ENCODE measurements around the gene PSMB1. TPM values are rescaled to one million over a fixed set of nuclear protein-coding genes. Genes with fewer than 3 reads are reported as not detected.

PSMB1 gene
- total and polyA plus RNA-seq, 2 donors (not counting 1 experiment from before 2014, with no cell fraction given) = 94.3 to 134 TPM

- intact Hi-C loops (cut with micrococcal nuclease) = no loop called here
- peaks cover 27% of the 10 kb centered on the region for H3K27me3 Mint-ChIP-seq
- TF ChIP-seq CTCF (IDR thresholded peaks at IDR 0.05) = no peak
- no peak for TF ChIP-seq EZH2 (IDR thresholded peaks at IDR 0.05; ENCODE audit: borderline replicate concordance, insufficient read depth, low read depth, low read length, poor library complexity, severe bottlenecking)
- DNase-seq = no peak
- Histone ChIP-seq H4K20me1 (ENCODE audit: control insufficient read depth, insufficient read depth, low read length, poor library complexity, severe bottlenecking) (no peaks in the 10 kb centered on the region), H3K9ac (ENCODE audit: low read length) (no peak overlapping the region), H3K27me3 (replicated peaks in 1 of 4; ENCODE audit: control extremely low read depth in 1 of 4, control insufficient read depth in 3 of 4, insufficient read depth in 4 of 4, low read length in 3 of 4) (peaks cover 0 to 6% (median 0%) of the 10 kb centered on the region in 4 experiments), H3K4me3 (ENCODE audit: control extremely low read depth in 1 of 5, extremely low read depth in 1 of 5, insufficient read depth in 1 of 5, low read depth in 2 of 5, low read length in 4 of 5) (no peak overlapping the region), H2AFZ (ENCODE audit: insufficient read depth, low read depth, low read length, poor library complexity, severe bottlenecking) (no peak overlapping the region), H3K27ac (ENCODE audit: low read length in 2 of 2) (no peak overlapping the region), H3K36me3 (replicated peaks in 1 of 2; ENCODE audit: control extremely low read depth in 1 of 2, control insufficient read depth in 1 of 2, extremely low read depth in 1 of 2, insufficient read depth in 2 of 2, low read length in 1 of 2) (no peaks in the 10 kb centered on the region), H3K4me2 (replicated peaks; ENCODE audit: low read depth, low read length, poor library complexity, severe bottlenecking) (no peak overlapping the region), H3K79me2 (ENCODE audit: control insufficient read depth, insufficient read depth, low read length) (no peaks in the 10 kb centered on the region), H3K4me1 (ENCODE audit: control insufficient read depth in 2 of 2, insufficient read depth in 2 of 2, low read length in 2 of 2) (no peaks in the 10 kb centered on the region), H3K9me3 (ENCODE audit: control extremely low read depth in 1 of 3, control insufficient read depth in 2 of 3, insufficient read depth in 1 of 3, low read length in 2 of 3) (no peaks in the 10 kb centered on the region)
- H3K4me3 Mint-ChIP-seq = no peak overlapping the region
- 100% methylated on average over 2 of the region's 4 CpGs for WGBS (ENCODE audit: insufficient coverage)
- no peaks in the 10 kb centered on the region for H3K4me1 Mint-ChIP-seq
- ATAC-seq (ENCODE audit: low read depth) = no peak
- POLR2A ChIA-PET = no interaction called here
- H3K9me3 Mint-ChIP-seq (ENCODE audit: insufficient read depth) = no peaks in the 10 kb centered on the region
- CTCF ChIA-PET = no interaction called here
- H3K27ac Mint-ChIP-seq = no peak overlapping the region
Measured at GRCh38 chr6:170490259-170490658, 62.8 kb downstream of the PSMB1 start.

- no peak overlapping the region for H3K4me3 Mint-ChIP-seq
- Histone ChIP-seq H3K9ac (ENCODE audit: low read length) (no peak overlapping the region), H4K20me1 (ENCODE audit: control insufficient read depth, insufficient read depth, low read length, poor library complexity, severe bottlenecking) (no peaks in the 10 kb centered on the region), H3K4me3 (ENCODE audit: control extremely low read depth in 1 of 5, extremely low read depth in 1 of 5, insufficient read depth in 1 of 5, low read depth in 2 of 5, low read length in 4 of 5) (no peak overlapping the region), H3K27ac (ENCODE audit: low read length in 2 of 2) (no peak overlapping the region), H3K79me2 (ENCODE audit: control insufficient read depth, insufficient read depth, low read length) (no peaks in the 10 kb centered on the region), H2AFZ (ENCODE audit: insufficient read depth, low read depth, low read length, poor library complexity, severe bottlenecking) (no peak overlapping the region), H3K36me3 (replicated peaks in 1 of 2; ENCODE audit: control extremely low read depth in 1 of 2, control insufficient read depth in 1 of 2, extremely low read depth in 1 of 2, insufficient read depth in 2 of 2, low read length in 1 of 2) (no peaks in the 10 kb centered on the region), H3K4me1 (ENCODE audit: control insufficient read depth in 2 of 2, insufficient read depth in 2 of 2, low read length in 2 of 2) (no peaks in the 10 kb centered on the region), H3K4me2 (replicated peaks; ENCODE audit: low read depth, low read length, poor library complexity, severe bottlenecking) (no peak overlapping the region), H3K9me3 (ENCODE audit: control extremely low read depth in 1 of 3, control insufficient read depth in 2 of 3, insufficient read depth in 1 of 3, low read length in 2 of 3) (no peaks in the 10 kb centered on the region), H3K27me3 (replicated peaks in 1 of 4; ENCODE audit: control extremely low read depth in 1 of 4, control insufficient read depth in 3 of 4, insufficient read depth in 4 of 4, low read length in 3 of 4) (peaks cover 0 to 6% (median 0%) of the 10 kb centered on the region in 4 experiments)
- no peaks in the 10 kb centered on the region for H3K4me1 Mint-ChIP-seq
- H3K27me3 Mint-ChIP-seq = peaks cover 27% of the 10 kb centered on the region
- TF ChIP-seq EZH2 (IDR thresholded peaks at IDR 0.05; ENCODE audit: borderline replicate concordance, insufficient read depth, low read depth, low read length, poor library complexity, severe bottlenecking) = no peak
- TF ChIP-seq CTCF (IDR thresholded peaks at IDR 0.05) = no peak
- ATAC-seq (ENCODE audit: low read depth) (no peak), DNase-seq (no peak)
- intact Hi-C loops (cut with micrococcal nuclease) = no loop called here
- POLR2A ChIA-PET = no interaction called here
- H3K27ac Mint-ChIP-seq = no peak overlapping the region
- no peaks in the 10 kb centered on the region for H3K9me3 Mint-ChIP-seq (ENCODE audit: insufficient read depth)
- WGBS (ENCODE audit: insufficient coverage) = 94% methylated on average over 2 of the region's 3 CpGs
- CTCF ChIA-PET = no interaction called here
Measured at GRCh38 chr6:170489836-170490235, 63.3 kb downstream of the PSMB1 start.
